Measurements from ENCODE around the gene DPY19L3. TPM values are rescaled to one million over a fixed set of nuclear protein-coding genes. Genes with fewer than 3 reads are reported as not detected.

The DPY19L3 gene
- total and polyA plus RNA-seq, 8 donors = 31.5 to 79.9 (median 67.0) TPM

DNA sequence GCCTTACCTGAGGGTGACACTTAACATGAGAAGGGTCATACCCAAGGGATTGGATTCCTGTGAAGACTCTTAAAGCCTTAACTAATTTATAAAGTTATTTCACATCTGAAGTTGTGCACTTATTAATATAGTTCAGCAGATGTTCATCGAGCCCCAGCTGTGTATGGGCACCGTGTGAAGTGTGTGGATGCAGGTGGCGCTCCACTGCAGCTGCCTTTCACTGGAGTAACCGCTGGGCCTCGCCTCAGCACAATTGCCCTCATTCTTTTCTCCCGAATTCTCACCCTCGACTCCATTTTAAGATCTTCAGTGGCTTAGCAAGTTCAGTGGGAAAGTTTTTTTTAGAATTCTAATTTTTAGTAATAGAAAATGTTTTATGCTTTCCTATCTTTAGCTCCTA is 66.2 kb downstream of the DPY19L3 start:
- Histone ChIP-seq H3K36me3 (peaks cover 0 to 50% of the 10 kb centered on the region in 2 donors), H3K4me3 (no peak overlapping the region), H3K27ac (no peak overlapping the region), H3K27me3 (no peaks in the 10 kb centered on the region), H3K9me3 (no peaks in the 10 kb centered on the region), H3K4me1 (no peaks in the 10 kb centered on the region)
- TF ChIP-seq, protein P1, sequence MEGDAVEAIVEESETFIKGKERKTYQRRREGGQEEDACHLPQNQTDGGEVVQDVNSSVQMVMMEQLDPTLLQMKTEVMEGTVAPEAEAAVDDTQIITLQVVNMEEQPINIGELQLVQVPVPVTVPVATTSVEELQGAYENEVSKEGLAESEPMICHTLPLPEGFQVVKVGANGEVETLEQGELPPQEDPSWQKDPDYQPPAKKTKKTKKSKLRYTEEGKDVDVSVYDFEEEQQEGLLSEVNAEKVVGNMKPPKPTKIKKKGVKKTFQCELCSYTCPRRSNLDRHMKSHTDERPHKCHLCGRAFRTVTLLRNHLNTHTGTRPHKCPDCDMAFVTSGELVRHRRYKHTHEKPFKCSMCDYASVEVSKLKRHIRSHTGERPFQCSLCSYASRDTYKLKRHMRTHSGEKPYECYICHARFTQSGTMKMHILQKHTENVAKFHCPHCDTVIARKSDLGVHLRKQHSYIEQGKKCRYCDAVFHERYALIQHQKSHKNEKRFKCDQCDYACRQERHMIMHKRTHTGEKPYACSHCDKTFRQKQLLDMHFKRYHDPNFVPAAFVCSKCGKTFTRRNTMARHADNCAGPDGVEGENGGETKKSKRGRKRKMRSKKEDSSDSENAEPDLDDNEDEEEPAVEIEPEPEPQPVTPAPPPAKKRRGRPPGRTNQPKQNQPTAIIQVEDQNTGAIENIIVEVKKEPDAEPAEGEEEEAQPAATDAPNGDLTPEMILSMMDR (IDR thresholded peaks at IDR 0.05) = no peak
- intact Hi-C loops (cut with DNase I) = no loop called here
- DNase-seq = no peak
- no peak for ATAC-seq

DNA sequence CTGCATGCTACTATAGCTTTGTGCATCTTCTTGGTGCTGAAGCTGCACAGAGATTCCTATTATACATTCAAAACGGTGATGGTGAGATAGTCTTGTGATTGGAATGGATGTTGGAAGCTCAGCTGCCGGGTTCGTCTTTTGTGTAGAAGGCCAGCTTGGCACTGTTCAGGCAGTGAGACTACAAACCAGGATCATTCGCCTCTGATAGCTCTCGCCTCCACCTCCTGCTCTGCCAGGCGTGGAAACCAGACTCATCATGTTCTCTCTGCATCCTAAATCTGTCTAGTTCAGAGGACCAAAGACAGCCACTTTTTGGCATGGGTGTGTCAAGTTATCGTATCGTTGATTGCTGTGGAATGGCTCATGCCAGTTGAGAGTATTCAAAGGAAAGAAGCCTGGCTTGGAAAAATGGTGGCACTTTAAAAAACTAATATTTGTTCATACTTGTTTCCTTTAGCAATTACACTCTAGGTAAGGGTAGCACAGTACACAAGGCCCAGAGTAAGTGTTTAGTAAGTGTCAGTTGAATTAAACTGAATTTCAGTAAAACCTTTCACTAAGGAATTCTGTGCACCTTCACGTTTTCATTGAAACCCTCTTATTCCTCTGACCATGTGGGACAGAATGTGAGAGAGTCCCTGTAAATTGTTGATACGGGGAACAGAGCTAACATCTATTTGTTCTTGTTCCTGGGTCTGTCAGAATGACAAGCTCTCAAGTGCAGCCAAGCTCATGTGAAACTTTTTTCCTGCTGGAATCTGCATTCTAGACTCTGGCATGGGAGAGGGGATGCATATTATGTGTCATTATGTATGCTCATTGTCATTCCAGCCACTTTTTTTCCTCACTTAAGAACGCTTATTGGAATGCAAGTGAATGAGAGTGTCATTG is 69.8 kb downstream of the DPY19L3 start:
- intact Hi-C loops (cut with DNase I) = no loop called here
- TF ChIP-seq, protein P1 (IDR thresholded peaks at IDR 0.05) = no peak
- ATAC-seq (peak; percentile 74), DNase-seq (no peak)
- no peak overlapping the region for H3K4me3 ChIP-seq
- no peaks in the 10 kb centered on the region for H3K27me3 ChIP-seq
- H3K27ac ChIP-seq = no peak overlapping the region
- no peaks in the 10 kb centered on the region for H3K4me1 ChIP-seq
- H3K9me3 ChIP-seq = no peaks in the 10 kb centered on the region
- H3K36me3 ChIP-seq = peaks cover 0 to 59% of the 10 kb centered on the region in 2 donors

DNA sequence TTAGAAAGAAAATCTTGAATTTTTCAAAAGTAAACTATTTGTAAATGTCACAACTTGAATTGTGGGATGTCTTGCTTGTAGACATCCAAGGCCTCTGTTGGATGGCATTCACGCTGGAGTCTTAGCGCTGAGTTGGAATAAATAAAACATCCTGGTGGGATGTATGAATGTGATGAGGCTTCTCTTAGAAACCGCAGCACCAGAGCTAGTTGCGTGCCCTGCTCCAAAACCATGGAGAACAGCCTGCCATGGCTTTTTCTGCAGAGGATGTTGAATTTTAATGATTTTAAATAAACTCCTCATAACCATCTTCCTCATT is 70.4 kb downstream of the DPY19L3 start:
- Histone ChIP-seq H3K36me3 (peaks cover 0 to 59% of the 10 kb centered on the region in 2 donors), H3K27me3 (no peaks in the 10 kb centered on the region), H3K4me3 (no peak overlapping the region), H3K27ac (no peak overlapping the region), H3K4me1 (no peaks in the 10 kb centered on the region), H3K9me3 (no peaks in the 10 kb centered on the region)
- DNase-seq = no peak
- ATAC-seq = no peak
- TF ChIP-seq, protein P1 (IDR thresholded peaks at IDR 0.05) = no peak
- intact Hi-C loops (cut with DNase I) = no loop called here

DNA sequence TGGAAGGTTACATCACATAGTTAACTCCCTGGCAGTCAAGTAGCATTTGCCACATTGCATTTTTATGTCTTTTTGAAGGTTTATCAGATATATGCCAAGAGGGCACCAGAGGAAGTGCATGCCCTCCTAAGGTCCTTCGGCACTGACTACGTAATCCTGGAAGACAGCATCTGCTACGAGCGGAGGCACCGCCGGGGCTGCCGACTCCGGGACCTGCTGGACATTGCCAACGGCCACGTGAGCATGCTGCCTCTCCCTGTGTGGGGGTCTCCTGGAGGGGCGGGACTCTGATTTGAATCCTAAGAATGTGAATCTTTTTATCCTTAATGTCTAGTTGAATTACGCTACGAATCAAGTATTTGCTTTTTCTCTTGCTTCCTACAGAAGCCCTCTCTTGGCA is 74.8 kb downstream of the DPY19L3 start:
- Histone ChIP-seq H3K9me3 (no peaks in the 10 kb centered on the region), H3K4me3 (no peak overlapping the region), H3K36me3 (peaks cover 0 to 80% of the 10 kb centered on the region in 2 donors), H3K4me1 (no peaks in the 10 kb centered on the region), H3K27me3 (no peaks in the 10 kb centered on the region), H3K27ac (no peak overlapping the region)
- DNase-seq (no peak), ATAC-seq (no peak)
- TF ChIP-seq, protein P1 (IDR thresholded peaks at IDR 0.05) = no peak
- intact Hi-C loops (cut with DNase I) = no loop called here

DNA sequence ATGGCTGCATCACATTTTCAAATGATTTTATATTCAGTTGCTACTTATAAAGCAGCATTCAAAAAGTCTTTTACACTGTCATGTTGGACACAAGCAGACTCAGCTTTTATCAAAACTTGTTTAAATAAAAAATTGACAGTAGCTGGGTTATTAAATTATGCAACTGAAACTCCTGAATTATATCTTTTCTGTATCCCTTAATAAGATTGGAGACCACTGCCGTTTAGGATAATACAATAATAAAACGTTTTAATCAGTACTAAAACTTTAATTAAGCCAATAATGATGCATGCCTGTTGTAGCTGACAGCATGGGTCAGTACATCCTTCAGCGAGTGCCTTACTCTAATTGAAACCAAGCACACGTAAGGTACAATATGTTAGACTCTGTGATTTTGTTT is 78.0 kb downstream of the DPY19L3 start:
- no peak for DNase-seq
- Histone ChIP-seq H3K9me3 (peaks cover 0 to 4% of the 10 kb centered on the region in 2 donors), H3K27me3 (no peaks in the 10 kb centered on the region), H3K27ac (no peak overlapping the region), H3K36me3 (peaks cover 0 to 87% of the 10 kb centered on the region in 2 donors), H3K4me3 (no peak overlapping the region), H3K4me1 (no peaks in the 10 kb centered on the region)
- TF ChIP-seq, protein P1 (IDR thresholded peaks at IDR 0.05) = no peak
- ATAC-seq = no peak
- intact Hi-C loops (cut with DNase I) = no loop called here

Data from left lung (tissue), 10 donors.